Skeletal muscle tissue (tissue), 4 donors: ENCODE results near the gene CROT. TPM values are rescaled to one million over a fixed set of nuclear protein-coding genes. Genes with fewer than 3 reads are reported as not detected.

Experiments
- H3K27ac ChIP-seq: one replicate; pipeline ENCODE4 v1.7.0; 2013; ENCODE audit warnings: mild to moderate bottlenecking, low read depth, low read length, inconsistent platforms
- H3K27me3 ChIP-seq, 3 donors: one replicate each; pipeline ENCODE4 v1.7.0; 2013; ENCODE audit warnings: low read length in 3 of 3; ENCODE audit not compliant: control insufficient read depth in 3 of 3, insufficient read depth in 3 of 3
- H3K36me3 ChIP-seq, 3 donors: one replicate each; pipeline ENCODE4 v1.7.0; 2013; ENCODE audit warnings: low read length in 3 of 3; ENCODE audit not compliant: control insufficient read depth in 3 of 3, insufficient read depth in 3 of 3
- H3K4me1 ChIP-seq, 3 donors: one replicate each; pipeline ENCODE4 v1.7.0; 2013; ENCODE audit warnings: low read length in 3 of 3, mild to moderate bottlenecking in 3 of 3; ENCODE audit not compliant: control insufficient read depth in 3 of 3, insufficient read depth in 3 of 3
- H3K4me3 ChIP-seq, 3 donors: one replicate each; pipeline ENCODE4 v1.7.0; 2013; ENCODE audit warnings: low read length in 3 of 3
- H3K9ac ChIP-seq, 3 donors: one replicate each; pipeline ENCODE4 v1.7.0; 2013; ENCODE audit warnings: low read length in 3 of 3, mild to moderate bottlenecking in 3 of 3, moderate library complexity in 2 of 3, low read depth in 1 of 3
- H3K9me3 ChIP-seq, 3 donors: one replicate each; pipeline ENCODE4 v1.7.0; 2013; ENCODE audit warnings: low read length in 3 of 3; ENCODE audit not compliant: control insufficient read depth in 3 of 3
- total RNA-seq: library from RNA; depleted of rRNA; stranded (reverse); fragments of >200 nt; gene quantifications from one replicate; pipeline ENCODE4 v1.2.3, GENCODE V29; 2014
- donor health status: Osteomylitis.

The CROT gene
- total RNA-seq, 1 donor from 2014 or later, result 14.6 TPM

- Histone ChIP-seq H3K27ac (no peak overlapping the region), H3K9ac (no peak overlapping the region), H3K27me3 (no peaks in the 10 kb centered on the region), H3K36me3 (peaks cover 8 to 50% (median 11%) of the 10 kb centered on the region in 3 donors), H3K9me3 (no peaks in the 10 kb centered on the region), H3K4me1 (no peaks in the 10 kb centered on the region), H3K4me3 (no peak overlapping the region)
Observed at GRCh38 chr7:87404674-87405073, 59.2 kb downstream of the CROT start.

GRCh38 chr7:87411186-87411585 is 65.7 kb downstream of the CROT start:
- peak overlapping the region; percentile 45 for H3K27ac ChIP-seq

GRCh38 chr7:87413029-87413428 is 67.6 kb downstream of the CROT start:
- Histone ChIP-seq H3K9me3 (no peaks in the 10 kb centered on the region), H3K27ac (peak overlapping the region; percentile 86), H3K4me1 (peaks cover 8 to 27% (median 19%) of the 10 kb centered on the region in 3 donors), H3K27me3 (no peaks in the 10 kb centered on the region), H3K9ac (no peak overlapping the region), H3K36me3 (peaks cover 0 to 1% (median 0%) of the 10 kb centered on the region in 3 donors), H3K4me3 (no peak overlapping the region)

More at GRCh38 chr7:87411186-87411585, 65.7 kb downstream of the CROT start:
- Histone ChIP-seq H3K36me3 (peaks cover 2 to 13% (median 5%) of the 10 kb centered on the region in 3 donors), H3K4me3 (no peak overlapping the region), H3K27me3 (no peaks in the 10 kb centered on the region), H3K9me3 (no peaks in the 10 kb centered on the region), H3K4me1 (peaks cover 8 to 24% (median 19%) of the 10 kb centered on the region in 3 donors), H3K9ac (peak overlapping the region in 1 of 3 donors; percentile 11)

- H3K27ac ChIP-seq, result peak overlapping the region; percentile 86
Observed at GRCh38 chr7:87413951-87414793, 68.7 kb downstream of the CROT start.

GRCh38 chr7:87414794-87415188 is 69.3 kb downstream of the CROT start:
- no peak overlapping the region for H3K9ac ChIP-seq
- no peaks in the 10 kb centered on the region for H3K27me3 ChIP-seq
- H3K9me3 ChIP-seq, result no peaks in the 10 kb centered on the region
- peak overlapping the region; percentile 86 for H3K27ac ChIP-seq
- H3K36me3 ChIP-seq, result no peaks in the 10 kb centered on the region
- no peak overlapping the region for H3K4me3 ChIP-seq
- H3K4me1 ChIP-seq, result peaks cover 8 to 27% (median 19%) of the 10 kb centered on the region in 3 donors

More at GRCh38 chr7:87413951-87414793, 68.7 kb downstream of the CROT start:
- H3K27me3 ChIP-seq, result no peaks in the 10 kb centered on the region
- no peaks in the 10 kb centered on the region for H3K9me3 ChIP-seq
- H3K9ac ChIP-seq, result peak overlapping the region in 1 of 3 donors; percentile 1
- H3K4me3 ChIP-seq, result no peak overlapping the region
- no peaks in the 10 kb centered on the region for H3K36me3 ChIP-seq
- H3K4me1 ChIP-seq, result peaks cover 8 to 27% (median 19%) of the 10 kb centered on the region in 3 donors

- no peaks in the 10 kb centered on the region for H3K9me3 ChIP-seq
- H3K36me3 ChIP-seq, result peaks cover 3 to 9% (median 8%) of the 10 kb centered on the region in 3 donors
- peaks cover 3 to 16% (median 8%) of the 10 kb centered on the region in 3 donors for H3K4me1 ChIP-seq
- no peak overlapping the region for H3K9ac ChIP-seq
- H3K27me3 ChIP-seq, result no peaks in the 10 kb centered on the region
- no peak overlapping the region for H3K27ac ChIP-seq
- H3K4me3 ChIP-seq, result no peak overlapping the region
Observed at GRCh38 chr7:87416682-87417587, 71.5 kb downstream of the CROT start.

GRCh38 chr7:87420173-87420572 is 74.7 kb downstream of the CROT start:
- H3K4me3 ChIP-seq, result no peak overlapping the region
- no peaks in the 10 kb centered on the region for H3K9me3 ChIP-seq
- no peak overlapping the region for H3K9ac ChIP-seq
- peaks cover 0 to 4% (median 0%) of the 10 kb centered on the region in 3 donors for H3K4me1 ChIP-seq
- no peaks in the 10 kb centered on the region for H3K27me3 ChIP-seq
- H3K27ac ChIP-seq, result no peak overlapping the region
- peaks cover 13 to 25% (median 19%) of the 10 kb centered on the region in 3 donors for H3K36me3 ChIP-seq

GRCh38 chr7:87424075-87424474 is 78.6 kb downstream of the CROT start:
- no peaks in the 10 kb centered on the region for H3K4me1 ChIP-seq
- no peak overlapping the region for H3K4me3 ChIP-seq
- peaks cover 13 to 28% (median 19%) of the 10 kb centered on the region in 3 donors for H3K36me3 ChIP-seq
- no peaks in the 10 kb centered on the region for H3K9me3 ChIP-seq
- no peak overlapping the region for H3K27ac ChIP-seq
- H3K27me3 ChIP-seq, result no peaks in the 10 kb centered on the region
- H3K9ac ChIP-seq, result no peak overlapping the region

GRCh38 chr7:87426160-87426559 is 80.7 kb downstream of the CROT start:
- Histone ChIP-seq H3K27me3 (no peaks in the 10 kb centered on the region), H3K36me3 (peaks cover 10 to 35% (median 14%) of the 10 kb centered on the region in 3 donors), H3K27ac (no peak overlapping the region), H3K4me3 (no peak overlapping the region), H3K4me1 (no peaks in the 10 kb centered on the region), H3K9ac (no peak overlapping the region), H3K9me3 (no peaks in the 10 kb centered on the region)
